D721Med (cell line): ENCODE results near the gene RBM17.

Experiments
- DNase-seq: peaks from one replicate; pipeline ENCODE4 v3.0.0; 2011; ENCODE audit warnings: low spot score; ENCODE audit not compliant: insufficient read length
- FAIRE-seq: peaks from 2 replicates; lab custom pipeline; 2011; peaks lifted over from hg19 to GRCh38; lab: Jason Lieb, UNC
- TF ChIP-seq, protein P1 (sequence below): IDR thresholded peaks from 2 replicates; pipeline ENCODE4 v1.5.1; 2012; ENCODE audit warnings: mild to moderate bottlenecking, control low read depth; ENCODE audit not compliant: insufficient read depth; ENCODE audit errors: missing control alignments

The RBM17 gene

DNA sequence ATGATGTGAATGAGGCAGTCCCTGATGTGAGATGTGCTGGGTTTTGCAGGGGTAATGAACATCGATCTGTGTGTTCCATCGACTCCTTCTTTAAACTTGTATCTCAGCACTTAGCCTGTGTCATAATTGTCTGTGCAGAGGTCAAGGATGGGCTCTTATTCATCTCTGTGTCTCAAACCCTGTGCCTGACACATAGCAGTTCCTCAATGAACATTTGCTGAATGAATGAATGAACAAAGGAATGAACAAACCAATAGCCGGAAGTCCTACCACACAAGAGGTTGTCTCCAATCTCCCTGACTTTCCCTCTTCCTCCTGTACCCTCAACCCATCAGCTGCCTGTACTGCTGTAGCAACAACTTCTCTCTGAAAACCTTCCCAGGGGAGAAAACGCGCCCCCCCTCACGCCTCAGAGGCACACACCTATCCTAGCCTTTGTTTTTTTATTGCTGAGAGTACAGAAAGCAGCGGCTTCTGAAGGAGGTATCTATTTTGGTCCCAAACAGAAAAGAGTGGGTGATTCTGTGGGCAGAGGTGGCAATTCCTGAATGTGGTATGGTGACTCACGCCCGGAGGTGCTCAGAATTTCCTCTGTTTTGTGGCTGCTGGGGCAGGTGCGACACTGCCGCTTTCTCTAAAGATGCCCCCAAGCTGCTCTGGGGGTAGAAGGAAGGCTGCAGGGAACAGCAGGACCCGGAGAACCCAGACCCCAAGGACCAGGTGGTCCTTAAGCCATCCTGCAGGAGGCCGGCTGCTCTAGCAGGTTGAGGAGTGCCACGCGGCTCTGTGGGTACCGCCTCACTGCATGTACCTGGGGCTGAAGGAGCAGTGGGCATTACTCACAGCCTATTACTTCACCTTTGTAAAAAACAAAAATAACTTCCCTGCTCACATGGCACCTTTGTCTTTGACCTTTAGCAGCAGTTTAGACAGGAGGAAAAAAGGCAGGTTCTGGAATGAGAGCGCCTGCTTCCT is 36.3 kb upstream of the RBM17 start:
- DNase-seq (no peak), FAIRE-seq (no peak)
- TF ChIP-seq, protein P1, sequence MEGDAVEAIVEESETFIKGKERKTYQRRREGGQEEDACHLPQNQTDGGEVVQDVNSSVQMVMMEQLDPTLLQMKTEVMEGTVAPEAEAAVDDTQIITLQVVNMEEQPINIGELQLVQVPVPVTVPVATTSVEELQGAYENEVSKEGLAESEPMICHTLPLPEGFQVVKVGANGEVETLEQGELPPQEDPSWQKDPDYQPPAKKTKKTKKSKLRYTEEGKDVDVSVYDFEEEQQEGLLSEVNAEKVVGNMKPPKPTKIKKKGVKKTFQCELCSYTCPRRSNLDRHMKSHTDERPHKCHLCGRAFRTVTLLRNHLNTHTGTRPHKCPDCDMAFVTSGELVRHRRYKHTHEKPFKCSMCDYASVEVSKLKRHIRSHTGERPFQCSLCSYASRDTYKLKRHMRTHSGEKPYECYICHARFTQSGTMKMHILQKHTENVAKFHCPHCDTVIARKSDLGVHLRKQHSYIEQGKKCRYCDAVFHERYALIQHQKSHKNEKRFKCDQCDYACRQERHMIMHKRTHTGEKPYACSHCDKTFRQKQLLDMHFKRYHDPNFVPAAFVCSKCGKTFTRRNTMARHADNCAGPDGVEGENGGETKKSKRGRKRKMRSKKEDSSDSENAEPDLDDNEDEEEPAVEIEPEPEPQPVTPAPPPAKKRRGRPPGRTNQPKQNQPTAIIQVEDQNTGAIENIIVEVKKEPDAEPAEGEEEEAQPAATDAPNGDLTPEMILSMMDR: no peak

- no peak for FAIRE-seq
- TF ChIP-seq, protein P1: no peak
- DNase-seq: no peak
Measured at GRCh38 chr10:6053303-6053702, 35.5 kb upstream of the RBM17 start.

- DNase-seq (no peak), FAIRE-seq (no peak)
- TF ChIP-seq, protein P1: no peak
Measured at GRCh38 chr10:6053816-6054631, 34.8 kb upstream of the RBM17 start.

DNA sequence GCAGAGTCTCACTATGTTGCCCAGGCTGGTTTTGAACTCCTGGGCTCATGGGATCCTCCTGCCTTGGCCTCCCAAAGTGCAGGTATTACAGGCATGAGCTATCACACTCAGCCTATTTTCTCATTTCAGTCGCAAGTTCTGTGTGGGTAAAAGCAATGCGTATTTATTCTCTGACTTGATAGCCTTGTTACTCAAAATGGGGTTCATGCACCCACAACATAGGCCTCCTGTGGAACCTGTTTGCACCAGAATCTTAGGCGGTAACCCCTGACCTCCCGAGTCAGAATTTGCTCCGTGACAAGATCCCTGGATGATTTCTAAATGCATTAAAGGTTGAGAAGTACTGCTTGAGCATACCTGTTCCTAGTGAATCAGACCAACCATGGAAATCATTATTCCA is 34.0 kb upstream of the RBM17 start:
- DNase-seq: no peak

GRCh38 chr10:6055929-6056328 is 32.9 kb upstream of the RBM17 start:
- FAIRE-seq: no peak
- TF ChIP-seq, protein P1: no peak
- DNase-seq: no peak

More for the DNA sequence above, 34.0 kb upstream of the RBM17 start:
- no peak for FAIRE-seq
- TF ChIP-seq, protein P1: no peak

DNA sequence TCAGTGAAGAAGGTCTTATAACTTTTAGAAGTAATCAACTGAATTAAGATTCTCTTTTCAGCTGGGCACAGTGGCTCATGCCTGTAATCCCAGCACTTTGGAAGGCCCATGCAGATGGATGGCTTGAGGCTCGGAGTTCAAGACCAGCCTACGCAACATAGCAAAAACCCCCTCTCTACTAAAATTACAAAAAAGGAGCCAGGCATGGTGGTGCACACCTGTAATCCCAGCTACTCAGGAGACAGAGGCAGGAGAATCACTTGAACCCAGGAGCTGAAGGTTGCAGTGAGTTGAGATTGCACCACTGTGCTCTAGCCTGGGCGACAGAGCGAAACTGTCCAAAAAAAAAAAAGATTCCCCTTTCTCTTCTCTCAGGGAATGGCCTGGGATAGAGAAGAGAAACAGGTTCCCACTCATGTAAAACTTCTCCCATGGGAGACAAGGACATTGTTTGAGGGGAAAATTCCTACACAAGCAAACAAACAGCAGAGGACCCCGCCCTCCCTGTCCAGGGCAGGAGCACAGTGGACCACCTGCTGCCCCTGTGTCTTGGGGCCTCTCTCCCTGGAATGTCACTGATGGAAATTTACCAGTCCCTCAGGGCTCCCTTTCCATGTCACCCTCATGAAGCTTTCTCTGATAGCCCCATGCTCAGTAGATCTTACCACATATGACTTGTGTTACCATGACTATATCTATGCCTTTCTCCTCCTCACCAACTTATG is 32.3 kb upstream of the RBM17 start:
- TF ChIP-seq, protein P1: no peak
- no peak for FAIRE-seq
- DNase-seq: no peak
